Natural killer cell treated with Interleukin-12 subunit alpha and Interleukin-12 subunit beta and Interleukin-15 and Interleukin-18, amount 100 ng/mL, for 72 hours (primary cell): ENCODE results near the gene SH3PXD2B. TPM values are rescaled to one million over a fixed set of nuclear protein-coding genes. Genes with fewer than 3 reads are reported as not detected.

Experiments used
- ATAC-seq, 2 donors: fragments of 150-1000 bp; cut with Tn5 transposase in 1 of 2; sonication (Bioruptor Pico), chemical (Tn5 transposase) in 1 of 2; 2 replicates each; pipeline ENCODE4 v1.10.0; 2021
- DNase-seq: peaks from one replicate; pipeline ENCODE4 v3.0.0; 2022; ENCODE audit warnings: low spot score
- H3K27ac Mint-ChIP-seq, 2 donors: 1 replicate in 1 of 2; 2 replicates in 1 of 2; pipeline ENCODE4 v1.8.0; 2022; ENCODE audit warnings: mixed read lengths in 2 of 2, mild to moderate bottlenecking in 1 of 2, moderate library complexity in 1 of 2
- H3K27me3 Mint-ChIP-seq, 2 donors: 1 replicate in 1 of 2; 2 replicates in 1 of 2; pipeline ENCODE4 v1.8.0; 2022; ENCODE audit warnings: mixed read lengths in 2 of 2
- H3K36me3 Mint-ChIP-seq: one replicate; pipeline ENCODE4 v1.8.0; 2022; ENCODE audit warnings: mixed read lengths
- H3K4me1 Mint-ChIP-seq, 2 donors: 1 replicate in 1 of 2; 2 replicates in 1 of 2; pipeline ENCODE4 v1.8.0; 2022; ENCODE audit warnings: low read depth in 2 of 2, mixed read lengths in 2 of 2, mild to moderate bottlenecking in 1 of 2
- H3K4me3 Mint-ChIP-seq: one replicate; pipeline ENCODE4 v1.8.0; 2022; ENCODE audit warnings: mixed read lengths
- H3K9me3 Mint-ChIP-seq: 2 replicates; pipeline ENCODE4 v1.8.0; 2022; ENCODE audit warnings: mixed read lengths
- total RNA-seq, 2 donors: library from RNA; stranded (reverse); gene quantifications; one replicate each; pipeline ENCODE4 v1.2.3, GENCODE V29; 2022

The SH3PXD2B gene
- total RNA-seq = under 1 TPM; 0.08 to 0.33 TPM

GRCh38 chr5:172454358-172455086 lies at the start of gene SH3PXD2B:
Gene SH3PXD2B, minus strand, starts transcription at chr5:172454525. Its CDS starts 173 bp downstream, at chr5:172454352.
- H3K36me3 Mint-ChIP-seq = no peaks in the 10 kb centered on the region
- no peaks in the 10 kb centered on the region for H3K9me3 Mint-ChIP-seq
- ATAC-seq = peak; percentile 80 to 86
- H3K27ac Mint-ChIP-seq = peak within 1 kb of the TSS in 1 of 2 donors; percentile 28
- H3K4me3 Mint-ChIP-seq = peak within 1 kb of the TSS; percentile 86
- peak; percentile 71 for DNase-seq
- H3K27me3 Mint-ChIP-seq = peaks cover 20 to 32% of the 10 kb centered on the region in 2 donors
- peaks cover 5 to 16% of the 10 kb centered on the region in 2 donors for H3K4me1 Mint-ChIP-seq

GRCh38 chr5:172502969-172503368 lies 48.6 kb upstream of the SH3PXD2B start:
- Mint-ChIP-seq H3K27ac (no peak overlapping the region), H3K4me1 (peaks cover 0 to 5% of the 10 kb centered on the region in 2 donors), H3K27me3 (peaks cover 19 to 28% of the 10 kb centered on the region in 2 donors), H3K4me3 (no peak overlapping the region), H3K36me3 (no peaks in the 10 kb centered on the region), H3K9me3 (no peaks in the 10 kb centered on the region)
- DNase-seq (no peak), ATAC-seq (peak in 1 of 2 donors; percentile 11)

- Mint-ChIP-seq H3K9me3 (no peaks in the 10 kb centered on the region), H3K27ac (no peak overlapping the region), H3K27me3 (peaks cover 19 to 32% of the 10 kb centered on the region in 2 donors), H3K36me3 (no peaks in the 10 kb centered on the region), H3K4me1 (peaks cover 0 to 5% of the 10 kb centered on the region in 2 donors), H3K4me3 (no peak overlapping the region)
- ATAC-seq (no peak), DNase-seq (no peak)
Observed at GRCh38 chr5:172502410-172502809, 48.1 kb upstream of the SH3PXD2B start.

- DNase-seq = no peak
- no peaks in the 10 kb centered on the region for H3K9me3 Mint-ChIP-seq
- ATAC-seq = no peak
- no peaks in the 10 kb centered on the region for H3K36me3 Mint-ChIP-seq
- no peak overlapping the region for H3K27ac Mint-ChIP-seq
- peaks cover 18 to 32% of the 10 kb centered on the region in 2 donors for H3K27me3 Mint-ChIP-seq
- no peak overlapping the region for H3K4me3 Mint-ChIP-seq
- peaks cover 0 to 5% of the 10 kb centered on the region in 2 donors for H3K4me1 Mint-ChIP-seq
Observed at GRCh38 chr5:172501708-172502320, 47.5 kb upstream of the SH3PXD2B start.

- Mint-ChIP-seq H3K27me3 (peaks cover 11 to 40% of the 10 kb centered on the region in 2 donors), H3K9me3 (no peaks in the 10 kb centered on the region), H3K4me3 (no peak overlapping the region), H3K27ac (no peak overlapping the region), H3K36me3 (no peaks in the 10 kb centered on the region), H3K4me1 (peaks cover 0 to 5% of the 10 kb centered on the region in 2 donors)
- DNase-seq (no peak), ATAC-seq (no peak)
Observed at GRCh38 chr5:172499287-172499686, 45.0 kb upstream of the SH3PXD2B start.

- H3K27me3 Mint-ChIP-seq = peaks cover 11 to 44% of the 10 kb centered on the region in 2 donors
- no peaks in the 10 kb centered on the region for H3K9me3 Mint-ChIP-seq
- H3K4me3 Mint-ChIP-seq = no peak overlapping the region
- no peak for DNase-seq
- no peaks in the 10 kb centered on the region for H3K36me3 Mint-ChIP-seq
- peak in 1 of 2 donors; percentile 44 for ATAC-seq
- H3K27ac Mint-ChIP-seq = no peak overlapping the region
- H3K4me1 Mint-ChIP-seq = peaks cover 0 to 5% of the 10 kb centered on the region in 2 donors
Observed at GRCh38 chr5:172498431-172499129, 44.3 kb upstream of the SH3PXD2B start.

GRCh38 chr5:172497591-172498255 lies 43.4 kb upstream of the SH3PXD2B start:
- Mint-ChIP-seq H3K4me3 (no peak overlapping the region), H3K9me3 (no peaks in the 10 kb centered on the region), H3K36me3 (no peaks in the 10 kb centered on the region), H3K27ac (no peak overlapping the region), H3K27me3 (peaks cover 11 to 41% of the 10 kb centered on the region in 2 donors), H3K4me1 (peaks cover 0 to 5% of the 10 kb centered on the region in 2 donors)
- DNase-seq = no peak
- ATAC-seq = no peak

GRCh38 chr5:172496671-172497371 lies 42.5 kb upstream of the SH3PXD2B start:
- H3K36me3 Mint-ChIP-seq = no peaks in the 10 kb centered on the region
- H3K4me1 Mint-ChIP-seq = peaks cover 0 to 5% of the 10 kb centered on the region in 2 donors
- DNase-seq (no peak), ATAC-seq (no peak)
- H3K27me3 Mint-ChIP-seq = peaks cover 16 to 40% of the 10 kb centered on the region in 2 donors
- H3K9me3 Mint-ChIP-seq = no peaks in the 10 kb centered on the region
- no peak overlapping the region for H3K27ac Mint-ChIP-seq
- H3K4me3 Mint-ChIP-seq = no peak overlapping the region

- ATAC-seq (no peak), DNase-seq (no peak)
- Mint-ChIP-seq H3K36me3 (no peaks in the 10 kb centered on the region), H3K4me1 (peaks cover 0 to 5% of the 10 kb centered on the region in 2 donors), H3K4me3 (no peak overlapping the region), H3K27me3 (peaks cover 20 to 36% of the 10 kb centered on the region in 2 donors), H3K9me3 (no peaks in the 10 kb centered on the region), H3K27ac (no peak overlapping the region)
Observed at GRCh38 chr5:172494630-172495505, 40.5 kb upstream of the SH3PXD2B start.

- Mint-ChIP-seq H3K36me3 (no peaks in the 10 kb centered on the region), H3K27me3 (peaks cover 20 to 34% of the 10 kb centered on the region in 2 donors), H3K4me3 (no peak overlapping the region), H3K4me1 (peaks cover 0 to 4% of the 10 kb centered on the region in 2 donors), H3K27ac (no peak overlapping the region), H3K9me3 (no peaks in the 10 kb centered on the region)
- DNase-seq = no peak
- no peak for ATAC-seq
Observed at GRCh38 chr5:172493906-172494305, 39.6 kb upstream of the SH3PXD2B start.

GRCh38 chr5:172493461-172493860 lies 39.1 kb upstream of the SH3PXD2B start:
- Mint-ChIP-seq H3K27ac (no peak overlapping the region), H3K27me3 (peaks cover 20 to 31% of the 10 kb centered on the region in 2 donors), H3K4me3 (no peak overlapping the region), H3K36me3 (no peaks in the 10 kb centered on the region), H3K9me3 (no peaks in the 10 kb centered on the region), H3K4me1 (no peaks in the 10 kb centered on the region)
- ATAC-seq (no peak), DNase-seq (no peak)

GRCh38 chr5:172493002-172493401 lies 38.7 kb upstream of the SH3PXD2B start:
- Mint-ChIP-seq H3K4me1 (no peaks in the 10 kb centered on the region), H3K4me3 (no peak overlapping the region), H3K27ac (no peak overlapping the region), H3K27me3 (peaks cover 21 to 31% of the 10 kb centered on the region in 2 donors), H3K9me3 (no peaks in the 10 kb centered on the region), H3K36me3 (no peaks in the 10 kb centered on the region)
- ATAC-seq = no peak
- no peak for DNase-seq
